HepG2 (cell line): ENCODE results near the gene AWAT2. TPM values are rescaled to one million over a fixed set of nuclear protein-coding genes. Genes with fewer than 3 reads are reported as not detected.

ENCODE experiments used
- ATAC-seq: fragments of 200-7000 bp; cut with Tn5 transposase; 3 replicates; pipeline ENCODE4 v1.9.1; 2020; ENCODE audit warnings: mild to moderate bottlenecking, moderate library complexity
- BruUV-seq: library from RNA; stranded (reverse); fragments of 400-500 nt; replicated peaks from 2 replicates; lab custom pipeline; 2021; lab: Mats Ljungman, UMichigan
- CTCF ChIA-PET: fragments of 300-600 bp; formaldehyde crosslinking; extraction: SDS; loops from one replicate; lab custom pipeline; 2021; ENCODE audit warnings: low total read pairs, inconsistent platforms, low intra/inter-chr PET ratio; lab: Yijun Ruan, JAX
- POLR2A ChIA-PET: fragments of 350-600 bp; sonication (Branson Sonifier 250); formaldehyde crosslinking; loops from one replicate; lab custom pipeline; 2020; ENCODE audit warnings: antibody characterized with exemption, inconsistent platforms; lab: Yijun Ruan, JAX
- DNase-seq: peaks from one replicate; pipeline ENCODE4 v3.0.0-alpha.2; 2015; ENCODE audit warnings: low spot score
- FAIRE-seq: peaks from 3 replicates; lab custom pipeline; 2011; peaks lifted over from hg19 to GRCh38; lab: Jason Lieb, UNC
- H2AFZ ChIP-seq: one replicate; pipeline ENCODE4 v1.6.1; 2011; ENCODE audit warnings: low read length, inconsistent platforms
- H3K27ac ChIP-seq: fragments of 300-600 bp; 3 replicates; pipeline ENCODE4 v1.8.0; 2011; ENCODE audit warnings: mixed run types, mild to moderate bottlenecking, mixed read lengths, low read length, inconsistent platforms; ENCODE audit not compliant: insufficient read depth; ENCODE audit errors: extremely low read length
- H3K27me3 ChIP-seq, 2 experiments: fragments of 200-600 bp in 1 of 2; 2 replicates in 1 of 2; 3 replicates in 1 of 2; pipeline versions ENCODE4 v1.6.0 to v1.8.0; 2011; ENCODE audit warnings: low read length in 2 of 2, mild to moderate bottlenecking in 2 of 2, moderate library complexity in 2 of 2, inconsistent platforms in 1 of 2; ENCODE audit not compliant: insufficient read depth in 2 of 2, control insufficient read depth in 1 of 2
- H3K36me3 ChIP-seq, 2 experiments: fragments of 200-600 bp in 1 of 2; replicated peaks in 1 of 2; 2 replicates in 1 of 2; 3 replicates in 1 of 2; pipeline versions ENCODE4 v1.5.1 to v1.8.0; 2011; ENCODE audit warnings: low read length in 2 of 2, inconsistent platforms in 1 of 2; ENCODE audit not compliant: insufficient read depth in 2 of 2, control insufficient read depth in 1 of 2
- H3K4me1 ChIP-seq: 2 replicates; pipeline ENCODE4 v1.5.1; 2012; ENCODE audit warnings: low read length, inconsistent platforms; ENCODE audit not compliant: insufficient read depth
- H3K4me2 ChIP-seq: 2 replicates; pipeline ENCODE4 v1.6.0; 2011; ENCODE audit warnings: low read depth, low read length, inconsistent platforms
- H3K4me3 ChIP-seq, 3 experiments: fragments of 200-600 bp in 1 of 3; sonication (generic), shearing (Covaris generic) in 1 of 3; replicated peaks in 1 of 3; 2 replicates each; pipeline ENCODE4 v1.5.1; 2011 to 2016; ENCODE audit warnings: low read length in 3 of 3, inconsistent platforms in 2 of 3, low read depth in 2 of 3, mild to moderate bottlenecking in 2 of 3, control low read depth in 1 of 3, mixed read lengths in 1 of 3; ENCODE audit not compliant: insufficient read depth in 1 of 3
- H3K79me2 ChIP-seq: one replicate; pipeline ENCODE4 v1.6.1; 2011; ENCODE audit warnings: low read length, inconsistent platforms; ENCODE audit not compliant: insufficient read depth
- H3K9ac ChIP-seq: 2 replicates; pipeline ENCODE4 v1.6.0; 2011; ENCODE audit warnings: mild to moderate bottlenecking, low read depth, low read length, inconsistent platforms; ENCODE audit not compliant: insufficient read depth
- H3K9me3 ChIP-seq: 2 replicates; pipeline ENCODE4 v1.5.1; 2012; ENCODE audit warnings: mild to moderate bottlenecking, low read length
- H4K20me1 ChIP-seq: 2 replicates; pipeline ENCODE4 v1.6.0; 2011; ENCODE audit warnings: inconsistent platforms, mild to moderate bottlenecking, low read length, moderate library complexity; ENCODE audit not compliant: insufficient read depth
- FOXO4 ChIP-seq: sonication (generic); formaldehyde crosslinking; conservative IDR thresholded peaks from 2 replicates; pipeline ENCODE4 v1.8.1; 2023; ENCODE audit warnings: missing genetic modification reagents
- HMGXB4 ChIP-seq, 2 experiments: sonication (generic) in 1 of 2; formaldehyde crosslinking in 1 of 2; IDR thresholded peaks; 2 replicates each; pipeline versions ENCODE4 v1.4.0 to v1.6.1; 2018 to 2020; ENCODE audit warnings: missing genetic modification reagents in 2 of 2, borderline replicate concordance in 1 of 2, low read depth in 1 of 2, mild to moderate bottlenecking in 1 of 2, missing biosample characterization in 1 of 2
- KMT2B ChIP-seq: IDR thresholded peaks from 2 replicates; pipeline ENCODE4 v1.6.1; 2016; ENCODE audit warnings: missing genetic modification reagents, missing compliant biosample characterization
- MTA3 ChIP-seq: sonication (generic); formaldehyde crosslinking; IDR thresholded peaks from 2 replicates; pipeline ENCODE4 v1.4.0; 2020; ENCODE audit warnings: missing genetic modification reagents
- WGBS: methylation state at CpG from one replicate; pipeline ENCODE4 v1.1.6; 2017; ENCODE audit warnings: low lambda C conversion rate; 5-methylcytosine and 5-hydroxymethylcytosine counted together
- in situ Hi-C: cut with HindIII; loops from 2 replicates; pipeline ENCODE4 v1.10.0; 2017; ENCODE audit warnings: low pct_unique_long_range_greater_than_20kb; ENCODE audit not compliant: extremely low pct_ligation_motif_present
- intact Hi-C: fragments of 100-400 bp; cut with micrococcal nuclease; formaldehyde crosslinking; loops from one replicate; pipeline ENCODE4 v1.10.0; 2022; ENCODE audit not compliant: unreplicated experiment
- polyA plus RNA-seq, 8 experiments: library from polyadenylated mRNA; depleted of rRNA in 3 of 8; stranded (reverse) in 7 of 8; unstranded in 1 of 8; fragments of >200 nt; fragmentation: Illumina TruSeq in 4 of 8; extraction: Trizol in 4 of 8; gene quantifications; 2 replicates each; pipeline versions ENCODE4 v1.2.1 to v1.2.3, GENCODE V29; 2011 to 2016; ENCODE audit warnings: low read depth in 4 of 8, missing spikeins in 1 of 8, mixed read lengths in 1 of 8; ENCODE audit not compliant: insufficient read depth in 1 of 8
- total RNA-seq, 5 experiments: library from RNA; depleted of rRNA; stranded (reverse); fragments of >200 nt; fragmentation: Illumina TruSeq; extraction: Trizol; gene quantifications; 2 replicates each; pipeline ENCODE4 v1.2.3, GENCODE V29; 2016; ENCODE audit warnings: low read depth in 1 of 5
- TF ChIP-seq, protein P1 (sequence below): sonication (generic); formaldehyde crosslinking; IDR thresholded peaks from 2 replicates; pipeline ENCODE4 v1.8.0; 2023; ENCODE audit warnings: mild to moderate bottlenecking, missing genetic modification reagents
- TF ChIP-seq, protein P2 (sequence below): IDR thresholded peaks from 2 replicates; pipeline ENCODE4 v1.6.1; 2016; ENCODE audit warnings: low read depth
- TF ChIP-seq, protein P3 (sequence below), 2 experiments: sonication (generic) in 1 of 2; formaldehyde crosslinking in 1 of 2; IDR thresholded peaks; 2 replicates each; pipeline versions ENCODE4 v1.4.0 to v1.6.1; 2016 to 2020; ENCODE audit warnings: borderline replicate concordance in 1 of 2, low read depth in 1 of 2, mild to moderate bottlenecking in 1 of 2, missing genetic modification reagents in 1 of 2
- TF ChIP-seq, protein P4 (sequence below): sonication (generic); formaldehyde crosslinking; IDR thresholded peaks from 2 replicates; pipeline ENCODE4 v1.4.0; 2020; ENCODE audit warnings: missing genetic modification reagents

The AWAT2 gene
- total and polyA plus RNA-seq, 2 of the 13 experiments (the other 11 are each of a cell fraction or from before 2014, with no cell fraction given), result not detected

- TF ChIP-seq, protein P1, sequence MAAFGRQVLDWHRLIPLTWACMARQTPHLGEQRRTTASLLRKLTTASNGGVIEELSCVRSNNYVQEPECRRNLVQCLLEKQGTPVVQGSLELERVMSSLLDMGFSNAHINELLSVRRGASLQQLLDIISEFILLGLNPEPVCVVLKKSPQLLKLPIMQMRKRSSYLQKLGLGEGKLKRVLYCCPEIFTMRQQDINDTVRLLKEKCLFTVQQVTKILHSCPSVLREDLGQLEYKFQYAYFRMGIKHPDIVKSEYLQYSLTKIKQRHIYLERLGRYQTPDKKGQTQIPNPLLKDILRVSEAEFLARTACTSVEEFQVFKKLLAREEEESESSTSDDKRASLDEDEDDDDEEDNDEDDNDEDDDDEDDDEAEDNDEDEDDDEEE (CRISPR knock-in tag), result no peak
- TF ChIP-seq, protein P2, sequence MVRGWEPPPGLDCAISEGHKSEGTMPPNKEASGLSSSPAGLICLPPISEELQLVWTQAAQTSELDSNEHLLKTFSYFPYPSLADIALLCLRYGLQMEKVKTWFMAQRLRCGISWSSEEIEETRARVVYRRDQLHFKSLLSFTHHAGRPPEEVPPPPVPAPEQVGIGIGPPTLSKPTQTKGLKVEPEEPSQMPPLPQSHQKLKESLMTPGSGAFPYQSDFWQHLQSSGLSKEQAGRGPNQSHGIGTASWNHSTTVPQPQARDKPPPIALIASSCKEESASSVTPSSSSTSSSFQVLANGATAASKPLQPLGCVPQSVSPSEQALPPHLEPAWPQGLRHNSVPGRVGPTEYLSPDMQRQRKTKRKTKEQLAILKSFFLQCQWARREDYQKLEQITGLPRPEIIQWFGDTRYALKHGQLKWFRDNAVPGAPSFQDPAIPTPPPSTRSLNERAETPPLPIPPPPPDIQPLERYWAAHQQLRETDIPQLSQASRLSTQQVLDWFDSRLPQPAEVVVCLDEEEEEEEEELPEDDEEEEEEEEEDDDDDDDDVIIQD (CRISPR knock-in tag), result no peak
These were observed 11.2 kb downstream of the AWAT2 start (continued) for GRCh38 chrX:70038515-70038914.

DNA sequence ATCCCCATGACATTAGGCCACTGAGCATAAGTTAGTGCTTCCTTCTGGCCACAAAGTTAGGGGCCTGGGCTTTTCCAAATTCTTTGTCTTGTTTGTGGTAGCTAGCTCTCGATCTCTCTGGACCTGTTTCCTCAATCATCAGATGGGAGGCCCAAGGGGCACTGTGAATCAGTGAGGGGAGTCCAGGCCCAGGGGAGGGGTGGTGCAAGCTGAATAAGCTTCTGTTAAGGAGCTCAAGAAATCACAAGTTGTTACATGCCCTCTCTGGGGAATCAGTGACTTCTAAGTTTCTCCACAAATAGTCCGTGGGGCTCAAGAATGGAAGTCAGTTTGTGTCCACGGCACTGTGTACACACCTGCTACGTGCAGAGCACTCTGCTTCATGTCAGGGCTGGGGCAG, 15.1 kb downstream of the AWAT2 start:
- H3K4me1 ChIP-seq, result peaks cover 17% of the 10 kb centered on the region
- ChIA-PET POLR2A (no interaction called here), CTCF (no interaction called here)
- intact Hi-C loops, result loop anchor here (5.0 kb wide), 2 partner anchors 63 to 542 kb away; no protein-coding TSS in a partner anchor
- H3K36me3 ChIP-seq, result no peaks in the 10 kb centered on the region
- FAIRE-seq, result no peak
- H3K9ac ChIP-seq, result no peak overlapping the region
- no CpG with 5 or more reads among the region's 4 CpGs for WGBS
- no peaks in the 10 kb centered on the region for H3K27me3 ChIP-seq
- no peaks in the 10 kb centered on the region for H4K20me1 ChIP-seq
- ATAC-seq, result no peak
- DNase-seq, result no peak
- no TSS peak for BruUV-seq
- H3K79me2 ChIP-seq, result no peaks in the 10 kb centered on the region
- in situ Hi-C loops, result loop anchor here (5.0 to 10.0 kb wide), 2 partner anchors 60 to 542 kb away; no protein-coding TSS in a partner anchor
- no peaks in the 10 kb centered on the region for H3K9me3 ChIP-seq
- H2AFZ ChIP-seq, result no peak overlapping the region
- no peak overlapping the region for H3K4me2 ChIP-seq
- H3K27ac ChIP-seq, result no peak overlapping the region
- no peak overlapping the region for H3K4me3 ChIP-seq
- TF ChIP-seq, protein P3, sequence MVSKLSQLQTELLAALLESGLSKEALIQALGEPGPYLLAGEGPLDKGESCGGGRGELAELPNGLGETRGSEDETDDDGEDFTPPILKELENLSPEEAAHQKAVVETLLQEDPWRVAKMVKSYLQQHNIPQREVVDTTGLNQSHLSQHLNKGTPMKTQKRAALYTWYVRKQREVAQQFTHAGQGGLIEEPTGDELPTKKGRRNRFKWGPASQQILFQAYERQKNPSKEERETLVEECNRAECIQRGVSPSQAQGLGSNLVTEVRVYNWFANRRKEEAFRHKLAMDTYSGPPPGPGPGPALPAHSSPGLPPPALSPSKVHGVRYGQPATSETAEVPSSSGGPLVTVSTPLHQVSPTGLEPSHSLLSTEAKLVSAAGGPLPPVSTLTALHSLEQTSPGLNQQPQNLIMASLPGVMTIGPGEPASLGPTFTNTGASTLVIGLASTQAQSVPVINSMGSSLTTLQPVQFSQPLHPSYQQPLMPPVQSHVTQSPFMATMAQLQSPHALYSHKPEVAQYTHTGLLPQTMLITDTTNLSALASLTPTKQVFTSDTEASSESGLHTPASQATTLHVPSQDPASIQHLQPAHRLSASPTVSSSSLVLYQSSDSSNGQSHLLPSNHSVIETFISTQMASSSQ (IDR thresholded peaks at IDR 0.05; ENCODE audit: low read depth), result no peak
- TF ChIP-seq, protein P3 (CRISPR knock-in tag; IDR thresholded peaks at IDR 0.05; ENCODE audit: borderline replicate concordance), result no peak
- no peak for TF ChIP-seq FOXO4 (CRISPR knock-in tag)
- TF ChIP-seq MTA3, result no peak
- TF ChIP-seq, protein P4, sequence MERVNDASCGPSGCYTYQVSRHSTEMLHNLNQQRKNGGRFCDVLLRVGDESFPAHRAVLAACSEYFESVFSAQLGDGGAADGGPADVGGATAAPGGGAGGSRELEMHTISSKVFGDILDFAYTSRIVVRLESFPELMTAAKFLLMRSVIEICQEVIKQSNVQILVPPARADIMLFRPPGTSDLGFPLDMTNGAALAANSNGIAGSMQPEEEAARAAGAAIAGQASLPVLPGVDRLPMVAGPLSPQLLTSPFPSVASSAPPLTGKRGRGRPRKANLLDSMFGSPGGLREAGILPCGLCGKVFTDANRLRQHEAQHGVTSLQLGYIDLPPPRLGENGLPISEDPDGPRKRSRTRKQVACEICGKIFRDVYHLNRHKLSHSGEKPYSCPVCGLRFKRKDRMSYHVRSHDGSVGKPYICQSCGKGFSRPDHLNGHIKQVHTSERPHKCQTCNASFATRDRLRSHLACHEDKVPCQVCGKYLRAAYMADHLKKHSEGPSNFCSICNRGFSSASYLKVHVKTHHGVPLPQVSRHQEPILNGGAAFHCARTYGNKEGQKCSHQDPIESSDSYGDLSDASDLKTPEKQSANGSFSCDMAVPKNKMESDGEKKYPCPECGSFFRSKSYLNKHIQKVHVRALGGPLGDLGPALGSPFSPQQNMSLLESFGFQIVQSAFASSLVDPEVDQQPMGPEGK (CRISPR knock-in tag), result no peak
- TF ChIP-seq KMT2B (CRISPR knock-in tag), result no peak
- no peak for TF ChIP-seq HMGXB4 (CRISPR knock-in tag; IDR thresholded peaks at IDR 0.05; ENCODE audit: borderline replicate concordance in 1 of 2, low read depth in 1 of 2)
